Progenitor cell of endocrine pancreas (in vitro differentiated cells): ENCODE results near the gene WBP2. TPM values are rescaled to one million over a fixed set of nuclear protein-coding genes. Genes with fewer than 3 reads are reported as not detected.
A peak's percentile ranks its signal among the peaks of the same experiment; 100 is the strongest.

ENCODE experiments used
- DNase-seq: peaks from one replicate; pipeline ENCODE4 v3.0.0; 2021; ENCODE audit warnings: low spot score; ENCODE audit not compliant: unreplicated experiment
- H3K27ac Mint-ChIP-seq: 2 replicates; pipeline ENCODE4 v1.8.0; 2021; ENCODE audit warnings: mild to moderate bottlenecking, moderate library complexity, mixed read lengths
- H3K27me3 Mint-ChIP-seq: 2 replicates; pipeline ENCODE4 v1.8.0; 2021; ENCODE audit warnings: mixed read lengths
- H3K36me3 Mint-ChIP-seq: 2 replicates; pipeline ENCODE4 v1.8.0; 2022; ENCODE audit warnings: mixed read lengths; ENCODE audit not compliant: insufficient read depth
- H3K4me1 Mint-ChIP-seq: 2 replicates; pipeline ENCODE4 v1.8.0; 2021; ENCODE audit warnings: low read depth, mixed read lengths
- H3K4me3 Mint-ChIP-seq: 2 replicates; pipeline ENCODE4 v1.8.0; 2021; ENCODE audit warnings: low read depth, mild to moderate bottlenecking, moderate library complexity, mixed read lengths
- H3K9me3 Mint-ChIP-seq: 2 replicates; pipeline ENCODE4 v1.8.0; 2021; ENCODE audit warnings: low read depth, mixed read lengths
- total RNA-seq: library from RNA; stranded (reverse); gene quantifications from 2 replicates; pipeline ENCODE4 v1.2.1, GENCODE V29; 2021
- TF ChIP-seq, protein P1 (sequence below): fragments of 200-600 bp; sonication (generic); IDR thresholded peaks from one replicate; pipeline ENCODE4 v1.5.0; 2021; ENCODE audit warnings: antibody characterized with exemption, mild to moderate bottlenecking; ENCODE audit not compliant: unreplicated experiment

WBP2 gene
- total RNA-seq, 1 donor from 2014 or later: 47.9 TPM

- DNase-seq: no peak
- Mint-ChIP-seq H3K27ac (peak overlapping the region; percentile 30), H3K27me3 (no peaks in the 10 kb centered on the region), H3K9me3 (no peaks in the 10 kb centered on the region), H3K4me1 (peaks cover 4% of the 10 kb centered on the region), H3K4me3 (no peak overlapping the region), H3K36me3 (no peaks in the 10 kb centered on the region)
- TF ChIP-seq, protein P1, sequence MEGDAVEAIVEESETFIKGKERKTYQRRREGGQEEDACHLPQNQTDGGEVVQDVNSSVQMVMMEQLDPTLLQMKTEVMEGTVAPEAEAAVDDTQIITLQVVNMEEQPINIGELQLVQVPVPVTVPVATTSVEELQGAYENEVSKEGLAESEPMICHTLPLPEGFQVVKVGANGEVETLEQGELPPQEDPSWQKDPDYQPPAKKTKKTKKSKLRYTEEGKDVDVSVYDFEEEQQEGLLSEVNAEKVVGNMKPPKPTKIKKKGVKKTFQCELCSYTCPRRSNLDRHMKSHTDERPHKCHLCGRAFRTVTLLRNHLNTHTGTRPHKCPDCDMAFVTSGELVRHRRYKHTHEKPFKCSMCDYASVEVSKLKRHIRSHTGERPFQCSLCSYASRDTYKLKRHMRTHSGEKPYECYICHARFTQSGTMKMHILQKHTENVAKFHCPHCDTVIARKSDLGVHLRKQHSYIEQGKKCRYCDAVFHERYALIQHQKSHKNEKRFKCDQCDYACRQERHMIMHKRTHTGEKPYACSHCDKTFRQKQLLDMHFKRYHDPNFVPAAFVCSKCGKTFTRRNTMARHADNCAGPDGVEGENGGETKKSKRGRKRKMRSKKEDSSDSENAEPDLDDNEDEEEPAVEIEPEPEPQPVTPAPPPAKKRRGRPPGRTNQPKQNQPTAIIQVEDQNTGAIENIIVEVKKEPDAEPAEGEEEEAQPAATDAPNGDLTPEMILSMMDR: no peak
These were observed 22.3 kb downstream of the WBP2 start for GRCh38 chr17:75832652-75833400.

DNA sequence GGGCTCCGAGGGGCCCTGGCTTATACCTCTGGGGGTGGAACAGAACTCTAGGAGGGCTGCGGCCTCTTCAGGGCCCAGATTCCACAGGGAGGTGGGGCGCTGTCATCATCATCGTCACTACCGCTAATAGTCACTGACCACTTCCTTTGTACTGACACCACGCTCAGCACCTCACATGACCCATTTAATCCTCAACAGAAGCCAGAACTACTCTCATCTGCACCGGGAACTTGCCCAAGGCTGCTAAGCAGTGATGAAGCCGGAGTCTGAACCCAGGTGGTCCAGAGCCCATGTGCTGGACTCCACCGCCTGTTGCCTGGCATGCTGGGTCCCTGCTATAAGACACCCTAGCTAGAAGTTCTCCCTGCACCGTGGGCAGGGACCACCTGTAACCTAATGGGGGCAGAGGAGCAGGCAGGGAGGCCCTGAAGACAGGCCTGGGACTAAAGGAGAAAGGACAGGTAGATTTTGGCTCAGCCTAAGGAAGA, 22.9 kb downstream of the WBP2 start:
- no peak overlapping the region for H3K4me3 Mint-ChIP-seq
- DNase-seq: no peak
- H3K27ac Mint-ChIP-seq: peak overlapping the region; percentile 30
- no peaks in the 10 kb centered on the region for H3K27me3 Mint-ChIP-seq
- TF ChIP-seq, protein P1: no peak
- peaks cover 4% of the 10 kb centered on the region for H3K4me1 Mint-ChIP-seq
- H3K9me3 Mint-ChIP-seq: no peaks in the 10 kb centered on the region
- no peaks in the 10 kb centered on the region for H3K36me3 Mint-ChIP-seq

GRCh38 chr17:75831032-75831571, 24.0 kb downstream of the WBP2 start:
- TF ChIP-seq, protein P1: no peak
- no peaks in the 10 kb centered on the region for H3K36me3 Mint-ChIP-seq
- no peak overlapping the region for H3K27ac Mint-ChIP-seq
- no peak for DNase-seq
- H3K9me3 Mint-ChIP-seq: no peaks in the 10 kb centered on the region
- peaks cover 4% of the 10 kb centered on the region for H3K4me1 Mint-ChIP-seq
- H3K4me3 Mint-ChIP-seq: no peak overlapping the region
- H3K27me3 Mint-ChIP-seq: no peaks in the 10 kb centered on the region

DNA sequence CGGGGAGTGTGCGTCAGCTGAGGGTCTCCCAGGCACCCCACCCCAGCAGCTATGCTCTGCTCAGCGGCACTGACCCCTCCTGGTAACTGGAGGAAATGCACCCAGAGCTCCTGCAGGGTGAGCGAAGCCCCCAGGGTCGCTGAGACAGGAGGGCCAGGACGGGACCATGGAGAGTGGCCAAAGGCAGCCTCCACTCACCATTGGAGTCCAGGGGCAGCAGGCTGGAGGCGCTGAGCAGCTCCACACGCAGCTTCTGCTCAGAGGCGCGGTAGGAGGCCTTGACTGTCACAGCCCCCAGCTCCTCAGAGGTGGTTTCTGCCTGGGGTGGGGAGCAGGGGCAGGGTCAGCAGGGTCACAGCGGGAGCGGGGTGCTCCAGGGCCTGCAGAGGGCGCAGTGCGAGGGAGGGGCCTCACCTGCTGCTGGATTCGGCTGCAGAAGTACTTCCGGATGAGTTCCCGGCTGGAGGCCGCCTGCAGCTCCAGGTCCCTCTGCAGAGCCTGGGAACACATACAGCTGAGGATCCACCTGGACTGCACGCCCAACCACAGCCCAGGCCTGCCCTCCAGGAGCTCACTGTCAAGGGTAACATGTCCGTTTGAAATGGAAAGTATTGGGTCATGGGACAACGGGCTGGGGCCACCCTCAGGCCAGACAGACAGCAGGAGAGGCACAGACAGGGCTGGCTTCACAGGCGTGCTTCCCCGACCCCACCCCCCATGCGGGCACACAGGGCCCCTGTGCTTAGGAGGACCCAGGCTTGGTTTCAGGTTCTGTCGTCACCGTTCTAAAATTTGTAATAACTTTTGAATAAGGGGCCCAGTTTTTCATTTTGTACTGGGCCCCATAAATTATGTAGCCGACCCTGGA, 24.7 kb downstream of the WBP2 start:
- no peak overlapping the region for H3K27ac Mint-ChIP-seq
- TF ChIP-seq, protein P1: peak; percentile 63
- peak; percentile 36 for DNase-seq
- peaks cover under 1% of the 10 kb centered on the region for H3K36me3 Mint-ChIP-seq
- H3K4me1 Mint-ChIP-seq: peaks cover 4% of the 10 kb centered on the region
- H3K4me3 Mint-ChIP-seq: no peak overlapping the region
- H3K27me3 Mint-ChIP-seq: no peaks in the 10 kb centered on the region
- no peaks in the 10 kb centered on the region for H3K9me3 Mint-ChIP-seq

DNA sequence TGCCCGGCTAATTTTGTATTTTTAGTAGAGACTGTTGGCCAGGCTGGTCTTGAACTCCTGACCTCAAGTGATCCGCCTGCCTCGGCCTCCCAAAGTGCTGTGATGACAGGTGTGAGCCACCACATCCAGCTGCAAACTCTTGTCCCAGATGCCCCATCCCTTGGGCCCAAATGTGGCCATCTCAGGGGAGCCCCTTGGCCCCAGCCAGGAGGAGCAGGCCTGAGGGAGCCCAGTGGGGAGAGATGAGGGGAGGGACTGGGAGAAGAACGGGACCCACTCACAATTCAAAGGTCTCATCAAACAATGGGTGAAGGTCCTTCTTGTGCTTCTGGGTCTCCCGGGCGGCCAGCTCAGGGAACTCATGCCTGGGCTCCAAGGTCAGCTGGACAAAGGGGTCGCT, 25.4 kb downstream of the WBP2 start:
- peaks cover 2% of the 10 kb centered on the region for H3K36me3 Mint-ChIP-seq
- H3K4me1 Mint-ChIP-seq: peaks cover 4% of the 10 kb centered on the region
- no peaks in the 10 kb centered on the region for H3K9me3 Mint-ChIP-seq
- no peak overlapping the region for H3K4me3 Mint-ChIP-seq
- H3K27ac Mint-ChIP-seq: no peak overlapping the region
- TF ChIP-seq, protein P1: no peak
- H3K27me3 Mint-ChIP-seq: no peaks in the 10 kb centered on the region
- no peak for DNase-seq
